Posterior vena cava (tissue), 2 donors: ENCODE measurements around the gene ZNF281. TPM values are rescaled to one million over a fixed set of nuclear protein-coding genes. Genes with fewer than 3 reads are reported as not detected.
"Not testable (repeated sequence)": the region's sequence is repeated elsewhere in the genome, so short reads cannot be mapped to it uniquely, and the experiment has no call there.

Experiments
- DNase-seq: peaks from one replicate; pipeline ENCODE4 v3.0.0-alpha.2; 2020; ENCODE audit warnings: low spot score
- intact Hi-C, 2 donors: fragments of 100-400 bp; cut with DNase I; formaldehyde crosslinking; loops; one replicate each; pipeline versions ENCODE4 v1.14.1 to v1.14.2; 2022 to 2023
- total RNA-seq, 2 donors: library from RNA; stranded (reverse); fragmentation: NEBNext Ultra II Directional; extraction: Animal tissue kit (Norgen Biotek cat#: 25700); gene quantifications; one replicate each; pipeline ENCODE4 v1.2.1, GENCODE V29; 2021
- donor health status: DM: yes; HTN: yes; CAD: no.
- donor health status: DM: yes; HTN: yes; CAD: no.

Gene ZNF281
- total RNA-seq, 2 donors from 2014 or later: 8.9 to 12.0 TPM

- intact Hi-C loops: no loop called here
- no peak for DNase-seq
Observed at GRCh38 chr1:200369706-200370105, 40.1 kb downstream of the ZNF281 start.

GRCh38 chr1:200369131-200369530, 40.7 kb downstream of the ZNF281 start:
- no peak for DNase-seq
- intact Hi-C loops: no loop called here

DNA sequence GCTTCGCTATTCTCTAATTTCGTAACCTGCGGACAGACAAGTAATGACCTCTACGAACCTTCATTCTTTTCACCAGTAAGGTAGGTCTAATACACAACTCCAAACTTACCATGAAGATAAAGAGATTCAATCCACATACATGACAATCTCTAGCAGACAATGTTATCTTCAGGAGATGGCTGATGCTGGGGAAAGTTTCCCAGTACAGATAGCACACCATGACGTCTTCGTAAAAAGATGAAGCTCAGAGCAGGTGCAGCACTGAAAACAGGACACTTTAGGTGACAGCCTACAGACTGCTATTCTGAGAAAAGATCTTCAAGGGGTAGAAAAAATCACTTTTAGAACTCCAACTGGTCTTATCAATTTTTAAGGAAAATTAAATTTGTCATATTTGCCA, 41.3 kb downstream of the ZNF281 start:
- no peak for DNase-seq
- intact Hi-C loops: no loop called here

DNA sequence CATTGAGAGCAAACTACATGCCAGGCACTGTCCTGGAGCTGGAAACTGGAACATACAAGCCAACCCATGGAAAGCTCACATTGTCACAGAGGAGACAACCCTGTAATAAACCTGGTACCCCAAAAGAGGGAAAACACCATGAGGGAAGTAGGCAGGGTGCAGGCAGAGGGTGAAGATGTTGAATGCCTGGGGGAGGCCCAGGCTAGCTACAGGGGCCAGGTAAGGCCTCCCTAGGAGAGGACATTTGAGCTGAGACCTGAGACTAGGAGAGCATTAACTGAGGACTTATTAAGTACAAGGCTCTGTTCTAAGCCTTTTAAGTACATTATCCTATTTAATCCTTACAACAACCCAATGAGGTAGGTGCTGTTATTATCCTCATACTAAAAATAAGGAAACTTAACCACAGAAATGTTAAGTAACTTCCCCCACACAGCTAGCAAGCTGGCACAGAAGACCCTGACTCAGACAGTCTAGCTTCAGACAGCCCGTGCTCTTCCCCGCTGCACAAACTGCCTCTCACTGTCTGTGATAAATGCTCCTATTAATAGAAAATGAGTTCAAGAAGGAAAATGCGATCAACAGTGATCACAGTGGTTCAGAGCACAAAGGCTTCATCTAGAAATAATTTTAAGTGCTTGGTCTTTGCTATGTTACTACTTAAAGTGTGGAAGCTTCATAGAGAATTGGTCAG, 41.8 kb downstream of the ZNF281 start:
- intact Hi-C loops: no loop called here
- DNase-seq: no peak

DNA sequence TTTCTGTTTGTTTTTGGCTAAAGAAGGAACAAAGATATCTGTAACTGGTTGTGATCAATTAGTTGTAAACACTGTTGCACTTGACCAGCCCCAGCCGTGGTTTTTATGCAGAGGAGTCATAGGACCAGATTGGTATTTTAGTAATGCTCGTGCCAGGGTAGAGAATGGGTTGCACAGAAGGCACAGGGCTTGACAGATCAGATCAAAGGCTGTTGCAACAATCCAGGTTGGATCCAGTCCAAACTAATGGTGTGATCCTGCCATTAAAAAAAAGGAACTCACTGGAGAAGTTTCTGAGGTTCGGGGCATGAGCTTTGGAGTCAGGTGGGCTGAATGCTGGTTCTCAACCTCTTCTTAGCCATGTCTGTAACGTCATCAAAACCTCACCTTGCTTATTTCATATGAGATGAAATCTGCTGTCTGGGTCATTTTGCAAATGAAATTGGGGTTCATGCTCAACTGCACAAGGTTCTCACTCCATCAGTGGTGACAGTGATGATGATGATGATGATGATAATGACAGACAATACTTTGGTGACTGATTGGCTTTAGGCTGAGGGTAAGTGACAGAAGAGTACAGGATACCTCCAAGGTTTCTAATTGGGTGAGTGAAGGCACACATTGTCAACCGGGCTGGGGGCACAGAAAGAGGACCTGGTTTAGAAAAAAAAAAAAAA, 43.1 kb downstream of the ZNF281 start:
- intact Hi-C loops: no loop called here
- DNase-seq: no peak

- intact Hi-C loops: no loop called here
- DNase-seq: no peak
Observed at GRCh38 chr1:200365897-200366426, 43.9 kb downstream of the ZNF281 start.

GRCh38 chr1:200364831-200365230, 45.0 kb downstream of the ZNF281 start:
- no peak for DNase-seq
- intact Hi-C loops: no loop called here

GRCh38 chr1:200364091-200364759, 45.6 kb downstream of the ZNF281 start:
- intact Hi-C loops: no loop called here

GRCh38 chr1:200363264-200363933, 46.4 kb downstream of the ZNF281 start:
- intact Hi-C loops: no loop called here
- no peak for DNase-seq

More at GRCh38 chr1:200364091-200364759, 45.6 kb downstream of the ZNF281 start:
- no peak for DNase-seq

GRCh38 chr1:200362421-200362820, 47.4 kb downstream of the ZNF281 start:
- intact Hi-C loops: no loop called here
- DNase-seq: no peak

- intact Hi-C loops: no loop called here
- no peak for DNase-seq
Observed at GRCh38 chr1:200359610-200360163, 50.1 kb downstream of the ZNF281 start.

DNA sequence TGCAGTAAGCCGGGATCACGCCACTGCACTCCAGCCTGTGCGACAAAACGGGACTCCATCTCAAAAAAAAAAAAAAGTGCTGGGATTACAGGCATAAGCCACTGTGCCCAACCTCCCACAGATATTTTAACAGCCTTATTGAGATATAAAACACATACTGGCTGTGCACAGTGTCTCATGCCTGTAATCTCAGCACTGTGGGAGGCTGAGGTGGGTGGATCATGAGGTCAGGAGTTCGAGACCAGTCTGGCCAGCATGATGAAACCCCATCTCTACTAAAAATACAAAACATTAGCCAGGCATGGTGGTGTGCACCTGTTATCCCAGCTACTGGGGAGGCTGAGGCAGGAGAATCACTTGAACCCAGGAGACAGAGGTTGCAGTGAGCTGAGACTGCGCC, 51.9 kb downstream of the ZNF281 start:
- DNase-seq, intact Hi-C loops: not testable (repeated sequence)

DNA sequence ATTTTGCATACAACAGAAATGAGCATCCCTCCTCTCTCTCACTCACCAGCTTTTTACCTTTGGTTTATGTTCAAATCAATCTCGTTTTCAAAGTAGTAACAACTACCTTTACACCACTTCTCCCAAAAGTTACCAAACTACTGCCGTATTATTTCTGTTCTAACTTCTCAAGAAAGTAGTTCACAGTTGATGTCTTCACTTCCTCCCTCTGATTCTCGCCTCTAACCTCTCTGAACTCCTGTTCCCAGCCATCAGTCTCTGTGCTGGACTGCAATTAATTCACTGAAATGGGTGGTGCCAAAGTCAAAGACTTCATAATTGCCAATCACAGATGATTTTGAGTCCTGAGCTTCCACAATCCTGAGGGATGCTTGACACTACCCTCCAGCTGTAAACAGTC, 54.0 kb downstream of the ZNF281 start:
- DNase-seq: no peak
- intact Hi-C loops: no loop called here

Other genes with a start within 250 kb of the ZNF281 start
- under 1 TPM; 0.14 to 0.32 TPM for gene KIF14, start 210.7 kb upstream of the ZNF281 start, total RNA-seq